Stimulated activated CD8-positive, alpha-beta memory T cell treated with anti-CD3 and anti-CD28 coated beads, Interleukin-7, amount 100 ng/mL, for 24 hours (primary cell): ENCODE results near the gene TIMM10.

Experiments
- DNase-seq: peaks from one replicate; pipeline ENCODE4 v3.0.0-alpha.2; 2020; ENCODE audit warnings: low read depth

TIMM10 gene

DNA sequence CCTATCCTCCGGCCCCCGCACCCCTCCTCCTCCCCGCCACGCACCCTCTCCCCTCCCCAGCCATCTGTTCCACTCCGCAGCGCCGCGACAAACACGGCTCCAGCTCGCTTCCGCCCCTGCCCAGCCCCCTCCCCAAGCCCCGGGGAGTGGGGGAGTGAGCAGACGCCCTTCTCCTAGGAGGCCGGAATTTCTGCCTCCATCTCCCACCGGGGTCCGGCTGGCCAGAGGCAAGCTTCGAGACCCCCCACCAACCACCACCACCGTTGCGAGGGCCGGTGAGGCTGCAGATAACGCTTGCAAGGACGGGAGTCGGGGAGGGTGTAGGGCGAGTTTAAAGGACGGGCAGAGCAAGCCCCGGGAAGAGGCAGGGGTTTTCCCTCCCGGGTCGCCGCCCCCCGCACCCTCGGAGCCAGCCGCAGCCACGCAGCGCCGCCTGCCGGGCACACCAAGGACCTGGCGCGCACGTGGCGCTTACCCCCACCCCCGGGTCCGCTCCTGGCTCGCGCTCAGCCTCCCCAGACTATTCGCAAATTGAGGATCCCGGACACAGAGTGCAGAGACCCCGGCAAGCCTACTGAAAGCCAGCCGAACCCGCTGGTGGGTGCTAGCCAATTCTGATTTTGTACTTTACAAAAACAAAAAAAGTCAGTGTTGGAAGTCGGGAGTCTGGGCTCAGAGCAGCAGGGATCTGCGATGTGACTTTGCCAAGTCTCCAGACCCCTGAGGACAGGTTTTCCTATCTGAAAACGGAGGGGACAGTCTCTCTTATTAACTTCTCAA, 47.6 kb downstream of the TIMM10 start:
- no peak for DNase-seq

DNA sequence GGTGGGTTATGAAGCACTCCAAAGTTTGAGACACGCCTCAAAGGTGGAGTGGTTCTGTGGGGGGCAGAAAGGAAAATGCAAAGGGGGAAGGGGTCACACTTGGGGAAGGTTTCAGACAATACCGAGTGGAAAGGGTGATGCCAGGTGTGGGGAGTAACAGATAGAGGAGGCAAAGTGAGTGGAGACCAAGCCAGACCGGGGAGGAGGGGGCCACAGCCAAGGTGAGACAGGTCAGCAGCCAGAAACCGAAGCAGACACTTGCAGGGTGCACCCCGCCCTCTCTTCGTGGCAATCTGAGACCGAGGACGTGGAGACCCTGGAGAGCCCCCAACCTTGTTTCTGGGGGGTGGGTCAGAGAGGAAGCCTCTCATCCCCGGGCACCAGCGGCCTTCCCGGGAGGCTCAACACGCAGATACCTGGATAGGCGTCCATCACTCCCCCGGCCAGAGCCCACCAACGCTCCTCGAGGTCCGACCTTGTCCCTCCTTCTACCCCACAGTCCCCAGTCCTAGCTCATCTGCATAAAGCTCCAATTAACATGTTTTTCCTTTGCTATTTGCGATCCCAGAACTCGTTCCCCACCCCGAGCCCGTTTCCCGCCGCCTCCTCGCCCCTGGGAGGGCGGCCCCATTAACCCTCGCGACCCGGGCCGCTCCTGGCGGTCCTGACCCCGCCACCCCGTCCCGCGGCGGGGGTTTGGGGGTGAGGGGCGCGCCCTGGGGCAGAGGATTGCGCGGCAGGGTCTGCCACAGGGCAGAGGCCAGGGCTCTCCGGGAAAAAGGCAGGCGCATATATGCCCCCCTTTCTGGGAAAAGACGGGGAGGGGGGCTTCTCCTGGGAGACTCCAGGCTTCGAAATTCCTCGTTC, 48.4 kb downstream of the TIMM10 start:
- no peak for DNase-seq

DNA sequence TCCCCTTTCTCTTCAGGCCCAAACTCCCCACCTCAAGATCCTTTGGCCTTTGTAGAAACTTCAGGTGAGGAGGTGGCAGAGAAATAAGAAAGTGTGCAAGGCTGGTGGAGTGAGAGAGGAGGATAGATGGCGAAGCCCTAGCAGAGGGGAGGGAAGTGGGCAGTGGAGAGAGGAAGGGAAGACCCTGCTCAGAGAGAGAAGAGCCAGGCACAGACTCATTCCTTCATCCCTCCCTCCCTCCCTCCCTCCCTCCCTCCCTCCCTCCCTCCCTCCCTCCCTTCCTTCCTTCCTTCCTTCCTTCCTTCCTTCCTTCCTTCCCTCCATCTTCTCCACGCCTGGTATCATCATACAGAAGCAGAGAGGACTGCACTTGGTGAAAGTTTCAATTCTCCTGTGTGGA, 49.2 kb downstream of the TIMM10 start:
- DNase-seq, result no peak

DNA sequence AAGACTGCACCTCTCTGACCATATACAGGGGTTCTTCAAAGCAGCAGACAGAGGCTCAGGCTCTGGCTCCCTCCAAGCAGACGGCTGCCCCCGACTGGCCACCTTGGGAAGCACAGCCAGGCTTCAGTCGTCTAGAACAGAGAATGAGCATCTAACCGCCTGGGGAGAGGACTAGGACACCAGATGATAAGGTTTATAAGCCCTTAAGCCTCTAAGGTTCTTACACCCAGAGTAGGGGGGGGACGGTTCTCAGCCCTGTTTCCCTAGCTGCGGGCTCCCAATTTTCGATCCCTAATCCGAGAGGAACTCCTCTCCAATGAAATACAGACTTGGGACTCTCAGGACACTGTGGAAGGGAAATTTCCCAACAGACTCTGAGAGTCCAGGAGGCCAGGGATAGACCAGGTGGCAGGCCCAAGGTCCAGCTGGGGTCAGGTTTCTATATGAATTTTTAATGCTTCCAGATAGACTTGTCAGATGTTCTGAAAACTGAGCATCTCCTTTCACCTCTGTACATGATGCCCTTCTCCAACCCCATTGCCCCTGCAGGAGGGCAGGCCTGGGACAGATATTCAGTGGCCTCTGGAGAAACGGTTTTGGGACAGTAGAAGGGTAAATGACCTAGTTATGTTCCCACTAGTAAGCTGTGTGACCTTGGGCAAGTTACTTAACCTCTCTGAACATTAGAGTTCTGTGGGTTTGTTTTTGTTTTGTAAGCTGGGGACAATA, 50.0 kb downstream of the TIMM10 start:
- peak; percentile 58 for DNase-seq

DNA sequence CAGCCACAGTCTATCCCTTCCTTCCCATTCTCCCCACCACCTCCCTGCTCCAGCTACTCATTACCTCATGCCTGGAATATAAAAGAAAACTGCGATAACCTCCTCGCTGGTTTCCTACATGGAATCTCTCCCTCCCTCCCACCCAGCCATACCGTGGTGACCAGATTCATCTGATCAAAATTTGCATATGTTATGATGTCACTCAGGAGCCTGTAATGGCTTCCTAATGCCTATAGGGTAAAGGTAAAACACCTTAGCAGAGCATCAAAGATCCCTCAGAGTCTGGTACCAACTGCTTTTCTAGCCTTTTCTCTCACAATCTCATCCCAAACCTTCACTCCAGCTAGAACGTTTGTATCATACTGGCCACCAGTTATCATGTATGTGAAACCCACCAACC, 50.6 kb downstream of the TIMM10 start:
- DNase-seq, result no peak

DNA sequence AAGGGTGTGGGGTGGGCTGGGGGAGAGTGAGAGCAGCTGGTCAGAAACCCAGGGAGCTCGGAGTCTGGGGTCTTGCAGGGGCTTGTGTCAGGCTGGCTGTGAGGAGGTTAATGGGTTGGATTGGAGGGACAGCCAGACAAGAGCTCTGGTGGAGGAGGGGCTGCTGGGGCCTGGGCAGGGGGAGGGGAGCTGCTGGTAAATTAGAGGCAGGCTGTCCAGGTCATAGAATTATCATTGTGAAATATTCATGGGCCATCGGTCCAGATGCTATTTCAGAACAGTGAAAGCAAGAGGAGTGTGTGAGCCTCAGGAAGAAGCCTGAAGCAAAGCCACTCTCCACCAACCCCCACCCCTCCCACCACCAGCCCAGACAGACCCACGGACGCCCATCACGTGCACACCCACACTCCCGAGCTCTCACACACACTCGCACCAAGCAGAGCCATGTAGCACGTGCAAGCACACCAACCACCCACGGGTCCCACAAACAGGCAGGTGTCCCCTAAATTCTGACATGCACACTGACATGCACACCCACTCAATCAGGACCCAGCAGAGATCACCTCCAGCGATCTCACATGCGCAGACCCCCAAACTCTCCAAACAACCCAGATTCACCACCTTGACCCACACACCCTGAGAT, 51.4 kb downstream of the TIMM10 start:
- DNase-seq, result no peak
